Measurements from ENCODE around the gene HCAR1. TPM values are rescaled to one million over a fixed set of nuclear protein-coding genes. Genes with fewer than 3 reads are reported as not detected.
A peak's percentile ranks its signal among the peaks of the same experiment; 100 is the strongest.
"Not testable (repeated sequence)": the region's sequence is repeated elsewhere in the genome, so short reads cannot be mapped to it uniquely, and the experiment has no call there.

The HCAR1 gene, protein sequence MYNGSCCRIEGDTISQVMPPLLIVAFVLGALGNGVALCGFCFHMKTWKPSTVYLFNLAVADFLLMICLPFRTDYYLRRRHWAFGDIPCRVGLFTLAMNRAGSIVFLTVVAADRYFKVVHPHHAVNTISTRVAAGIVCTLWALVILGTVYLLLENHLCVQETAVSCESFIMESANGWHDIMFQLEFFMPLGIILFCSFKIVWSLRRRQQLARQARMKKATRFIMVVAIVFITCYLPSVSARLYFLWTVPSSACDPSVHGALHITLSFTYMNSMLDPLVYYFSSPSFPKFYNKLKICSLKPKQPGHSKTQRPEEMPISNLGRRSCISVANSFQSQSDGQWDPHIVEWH
- not detected in 2 replicates for total RNA-seq
- not detected in 2 replicates for polyA plus RNA-seq

DNA sequence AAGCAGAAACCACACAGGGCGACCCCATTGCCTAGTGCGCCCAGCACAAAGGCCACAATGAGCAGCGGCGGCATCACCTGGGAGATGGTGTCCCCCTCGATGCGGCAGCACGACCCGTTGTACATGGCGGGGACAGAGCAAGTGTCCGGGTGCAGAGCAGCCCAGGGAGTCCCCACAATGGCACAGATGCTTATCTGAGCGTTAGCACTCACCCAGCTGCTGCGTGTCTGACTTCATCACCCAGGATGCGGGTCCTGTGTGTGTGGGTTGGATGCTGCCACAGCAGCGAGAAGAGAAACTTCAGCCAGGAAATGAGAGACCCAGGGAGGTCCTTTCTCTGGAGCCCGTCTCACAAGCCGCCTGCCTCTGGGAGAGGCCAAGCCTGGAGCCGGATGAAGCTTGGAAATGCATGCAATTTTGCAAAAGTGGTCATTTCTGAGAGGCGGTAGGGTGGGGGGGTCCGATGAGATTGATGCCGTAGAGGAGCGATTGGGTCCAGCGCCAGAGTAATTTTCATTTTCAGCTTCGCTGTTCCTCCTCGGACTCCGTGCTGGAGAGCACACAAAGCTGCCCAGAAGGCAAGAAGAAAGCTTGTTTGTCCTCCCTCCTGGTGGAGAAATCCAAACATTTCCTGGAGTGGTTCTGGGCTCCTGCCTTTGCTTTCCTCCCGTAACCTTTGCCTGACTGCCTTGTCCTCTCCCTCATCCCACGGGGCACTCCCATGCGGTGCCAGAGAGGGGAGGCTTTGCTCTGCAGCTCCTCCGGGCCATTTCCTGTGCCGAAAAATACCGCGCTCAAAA lies at the start of gene HCAR1:
TSS of gene HCAR1 (minus strand) at position 630 of the 800 bp plus-strand sequence. CDS start at position 125, 505 bp downstream.
- TF ChIP-seq, protein P1, sequence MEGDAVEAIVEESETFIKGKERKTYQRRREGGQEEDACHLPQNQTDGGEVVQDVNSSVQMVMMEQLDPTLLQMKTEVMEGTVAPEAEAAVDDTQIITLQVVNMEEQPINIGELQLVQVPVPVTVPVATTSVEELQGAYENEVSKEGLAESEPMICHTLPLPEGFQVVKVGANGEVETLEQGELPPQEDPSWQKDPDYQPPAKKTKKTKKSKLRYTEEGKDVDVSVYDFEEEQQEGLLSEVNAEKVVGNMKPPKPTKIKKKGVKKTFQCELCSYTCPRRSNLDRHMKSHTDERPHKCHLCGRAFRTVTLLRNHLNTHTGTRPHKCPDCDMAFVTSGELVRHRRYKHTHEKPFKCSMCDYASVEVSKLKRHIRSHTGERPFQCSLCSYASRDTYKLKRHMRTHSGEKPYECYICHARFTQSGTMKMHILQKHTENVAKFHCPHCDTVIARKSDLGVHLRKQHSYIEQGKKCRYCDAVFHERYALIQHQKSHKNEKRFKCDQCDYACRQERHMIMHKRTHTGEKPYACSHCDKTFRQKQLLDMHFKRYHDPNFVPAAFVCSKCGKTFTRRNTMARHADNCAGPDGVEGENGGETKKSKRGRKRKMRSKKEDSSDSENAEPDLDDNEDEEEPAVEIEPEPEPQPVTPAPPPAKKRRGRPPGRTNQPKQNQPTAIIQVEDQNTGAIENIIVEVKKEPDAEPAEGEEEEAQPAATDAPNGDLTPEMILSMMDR (IDR thresholded peaks at IDR 0.05; ENCODE audit: low read depth, low read length) = peak; percentile 12
- H3K4me1 ChIP-seq (ENCODE audit: low read depth) = no peaks in the 10 kb centered on the region
- no peak within 1 kb of the TSS for H3K27ac ChIP-seq
- H3K36me3 ChIP-seq = no peaks in the 10 kb centered on the region
- H3K9me3 ChIP-seq (ENCODE audit: low read depth) = no peaks in the 10 kb centered on the region
- peak in 1 of 2 donors; percentile 48 for DNase-seq (ENCODE audit: low read depth in 1 of 2, low spot score in 1 of 2)
- no peaks in the 10 kb centered on the region for H3K27me3 ChIP-seq
- H3K4me3 ChIP-seq = no peak within 1 kb of the TSS

DNA sequence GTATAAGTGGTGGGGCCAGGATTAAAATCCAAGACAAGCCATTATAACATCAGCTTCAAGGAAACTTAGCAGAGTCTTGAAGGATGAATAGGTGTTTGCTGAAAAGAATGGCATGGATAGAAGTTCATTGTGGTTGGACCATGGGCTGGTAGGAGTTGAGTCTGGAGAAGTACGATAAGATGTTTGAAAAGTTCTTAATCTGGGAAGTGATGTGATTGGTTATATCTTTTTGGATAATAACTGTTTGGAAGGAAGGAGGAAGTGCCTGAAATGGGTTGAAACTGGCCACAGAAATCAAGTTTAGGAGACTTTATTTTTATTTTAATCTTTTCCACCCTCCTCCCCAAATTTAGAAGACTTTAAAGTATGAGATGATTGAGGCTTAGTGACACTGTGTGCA lies 26.9 kb upstream of the HCAR1 start:
- Histone ChIP-seq H3K4me1 (ENCODE audit: low read depth) (peaks cover 8% of the 10 kb centered on the region), H3K27me3 (no peaks in the 10 kb centered on the region), H3K36me3 (peaks cover 57% of the 10 kb centered on the region), H3K27ac (no peak overlapping the region), H3K4me3 (no peak overlapping the region), H3K9me3 (ENCODE audit: low read depth) (no peaks in the 10 kb centered on the region)
- TF ChIP-seq, protein P1 (IDR thresholded peaks at IDR 0.05; ENCODE audit: low read depth, low read length) = no peak
- no peak for DNase-seq (ENCODE audit: low read depth in 1 of 2, low spot score in 1 of 2)

DNA sequence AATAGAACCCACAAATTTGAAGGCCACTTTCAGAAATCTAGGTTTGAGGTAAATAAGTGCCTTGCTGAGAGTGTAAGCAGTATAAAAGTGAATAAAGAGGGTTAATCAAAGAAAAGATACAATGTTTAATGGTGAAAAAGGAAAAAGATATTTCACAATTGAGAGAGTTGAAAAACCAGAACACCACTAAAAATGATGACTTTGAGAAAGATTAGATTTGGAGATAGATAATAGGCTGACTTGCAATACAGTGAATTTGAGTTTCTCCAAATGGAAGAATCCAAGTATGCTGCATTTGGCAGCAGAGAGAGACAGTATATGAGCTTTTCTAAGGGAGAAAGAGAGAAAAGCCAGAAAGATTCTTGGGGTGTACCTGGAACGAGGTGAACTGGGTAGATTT lies 24.1 kb upstream of the HCAR1 start:
- H3K4me1 ChIP-seq (ENCODE audit: low read depth) = peaks cover 8% of the 10 kb centered on the region
- no peak for DNase-seq (ENCODE audit: low read depth in 1 of 2, low spot score in 1 of 2)

DNA sequence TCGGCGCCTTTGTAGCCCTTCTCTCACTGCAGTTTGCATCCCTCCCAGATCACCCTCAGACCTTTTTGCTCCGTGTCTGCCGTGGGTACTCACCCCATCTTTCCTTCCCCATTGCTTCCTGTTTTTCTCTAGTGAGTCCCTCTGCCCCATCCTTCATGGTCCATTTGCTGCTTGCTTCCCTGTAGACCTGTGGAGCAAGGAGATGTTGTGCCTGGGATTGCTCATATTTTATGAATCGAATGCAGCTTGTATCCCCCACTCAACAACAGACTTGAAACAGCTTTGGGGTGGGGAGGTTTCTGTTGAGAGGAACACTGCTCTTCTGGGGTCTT lies 22.6 kb upstream of the HCAR1 start:
- Histone ChIP-seq H3K36me3 (peaks cover 35% of the 10 kb centered on the region), H3K27ac (peak overlapping the region; percentile 92), H3K9me3 (ENCODE audit: low read depth) (no peaks in the 10 kb centered on the region), H3K27me3 (no peaks in the 10 kb centered on the region), H3K4me1 (ENCODE audit: low read depth) (peaks cover 8% of the 10 kb centered on the region), H3K4me3 (peak overlapping the region; percentile 65)
- peak in 1 of 2 donors; percentile 8 for DNase-seq (ENCODE audit: low read depth in 1 of 2, low spot score in 1 of 2)
- TF ChIP-seq, protein P1 (IDR thresholded peaks at IDR 0.05; ENCODE audit: low read depth, low read length) = no peak

More for the DNA sequence above, 24.1 kb upstream of the HCAR1 start:
- Histone ChIP-seq H3K4me3 (no peak overlapping the region), H3K9me3 (ENCODE audit: low read depth) (no peaks in the 10 kb centered on the region), H3K27ac (no peak overlapping the region), H3K36me3 (peaks cover 48% of the 10 kb centered on the region), H3K27me3 (no peaks in the 10 kb centered on the region)
- TF ChIP-seq, protein P1 (IDR thresholded peaks at IDR 0.05; ENCODE audit: low read depth, low read length) = no peak

DNA sequence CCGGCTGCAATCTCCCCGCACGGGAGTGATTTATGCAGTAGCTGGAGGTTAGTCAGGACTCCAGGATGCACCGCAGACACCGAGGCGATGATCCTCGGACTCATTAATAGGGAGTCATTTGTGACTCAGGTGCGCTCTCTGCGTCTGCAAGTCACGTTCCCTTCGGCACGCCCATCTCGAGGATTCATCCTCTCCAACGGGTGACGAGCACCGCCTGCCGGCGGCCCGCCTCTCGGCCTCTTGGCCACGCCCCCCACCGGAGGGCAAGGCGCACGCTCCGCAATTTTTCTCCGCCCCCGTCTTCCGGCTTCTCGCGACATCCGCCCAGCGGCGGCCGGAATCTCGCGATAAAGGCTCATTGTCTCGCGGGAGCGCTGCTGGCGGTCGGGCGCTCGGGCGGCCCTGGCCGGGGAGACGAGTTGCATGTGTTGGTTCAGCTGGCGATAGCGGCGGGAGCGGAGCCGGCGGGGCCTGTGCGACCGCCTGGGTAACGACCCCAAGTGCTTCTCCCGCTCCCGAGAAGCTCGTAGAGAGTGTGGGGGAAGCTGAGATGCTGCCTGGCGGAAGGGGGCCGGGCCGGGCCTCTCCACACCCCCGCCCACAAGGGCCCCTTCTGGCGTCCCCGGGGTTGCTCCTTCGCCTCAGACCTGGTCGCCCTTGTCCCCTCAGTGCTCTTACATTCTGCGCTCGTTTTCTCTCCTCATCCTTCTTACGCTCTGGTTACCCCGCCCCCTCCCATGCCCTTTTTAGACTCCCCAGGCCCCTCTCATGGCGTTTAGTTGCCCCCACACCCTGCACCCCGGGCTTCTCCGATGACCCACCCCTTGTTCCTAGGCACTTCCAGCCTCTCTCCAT lies 22.0 kb upstream of the HCAR1 start, which contains the start of gene DENR:
TSS of gene DENR (plus strand) at position 361 of the 855 bp plus-strand sequence. CDS start 878 bp downstream, outside the sequence.
- H3K36me3 ChIP-seq = peaks cover 29% of the 10 kb centered on the region
- H3K9me3 ChIP-seq (ENCODE audit: low read depth) = no peaks in the 10 kb centered on the region
- H3K27me3 ChIP-seq = no peaks in the 10 kb centered on the region
- peak; percentile 97 to 98 for DNase-seq (ENCODE audit: low read depth in 1 of 2, low spot score in 1 of 2)
- H3K4me3 ChIP-seq = peak within 1 kb of the TSS; percentile 65
- H3K4me1 ChIP-seq (ENCODE audit: low read depth) = peaks cover 8% of the 10 kb centered on the region
- TF ChIP-seq, protein P1 (IDR thresholded peaks at IDR 0.05; ENCODE audit: low read depth, low read length) = peak; percentile 88
- H3K27ac ChIP-seq = peak within 1 kb of the TSS; percentile 92

DNA sequence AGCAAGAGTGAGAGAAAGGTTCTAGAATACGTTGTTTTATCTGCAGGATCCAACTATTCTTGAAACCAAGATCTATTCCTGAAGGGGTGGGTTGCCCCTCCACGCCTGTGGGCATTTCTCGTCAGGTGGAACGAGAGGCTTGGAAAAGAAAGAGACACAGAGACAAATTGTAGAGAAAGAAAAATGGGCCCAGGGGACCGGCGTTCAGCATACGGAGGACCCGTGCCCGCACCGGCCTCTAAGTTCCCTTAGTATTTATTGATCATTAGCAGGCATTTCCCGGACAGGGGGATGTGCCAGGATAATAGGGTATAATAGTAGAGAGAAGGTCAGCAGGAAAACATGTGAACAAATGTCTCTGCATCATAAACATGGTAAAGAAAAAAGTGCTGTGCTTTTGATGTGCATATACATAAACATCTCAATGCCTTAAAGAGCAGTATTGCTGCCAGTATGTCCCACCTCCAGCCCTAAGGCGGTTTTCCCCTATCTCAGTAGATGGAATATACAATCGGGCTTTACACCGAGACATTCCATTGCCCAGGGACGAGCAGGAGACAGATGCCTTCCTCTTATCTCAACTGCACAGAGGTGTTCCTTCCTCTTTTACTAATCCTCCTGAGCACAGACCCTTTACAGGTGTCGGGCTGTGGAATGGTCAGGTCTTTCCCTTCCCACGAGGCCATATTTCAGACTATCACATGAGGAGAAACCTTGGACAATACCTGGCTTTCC lies 20.3 kb upstream of the HCAR1 start:
- peaks cover 17% of the 10 kb centered on the region for H3K36me3 ChIP-seq
- H3K9me3 ChIP-seq (ENCODE audit: low read depth); H3K27me3 ChIP-seq; H3K4me1 ChIP-seq (ENCODE audit: low read depth); H3K4me3 ChIP-seq; H3K27ac ChIP-seq; DNase-seq (ENCODE audit: low read depth in 1 of 2, low spot score in 1 of 2): not testable (repeated sequence)

Measured in cardiac muscle cell (in vitro differentiated cells and primary cell).